GM19372 (cell line): Measurements from ENCODE around the gene SPECC1L.

ENCODE experiments used
- ATAC-seq: cut with Tn5 transposase; IDR thresholded peaks from one replicate; pipeline ENCODE4 v1.9.1; 2021; ENCODE audit warnings: mild to moderate bottlenecking, low read depth, moderate library complexity; ENCODE audit not compliant: unreplicated experiment

The SPECC1L gene

DNA sequence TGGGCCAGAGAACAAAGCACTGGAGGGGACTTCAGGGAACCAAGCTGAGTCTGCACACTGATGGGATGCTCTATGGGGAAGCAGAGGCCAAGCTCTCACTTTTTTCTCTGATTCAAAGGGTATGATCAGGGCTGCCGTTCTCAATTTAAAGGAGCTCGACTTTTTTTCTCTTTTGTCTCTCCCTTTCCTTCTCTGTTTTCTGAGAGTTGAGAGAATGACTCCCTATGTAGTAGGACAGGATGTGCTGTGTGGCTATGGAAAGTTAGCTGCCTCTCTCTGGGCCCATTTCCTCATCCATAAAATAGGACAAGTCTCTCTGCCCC is 164.7 kb downstream of the SPECC1L start:
- ATAC-seq: no peak

DNA sequence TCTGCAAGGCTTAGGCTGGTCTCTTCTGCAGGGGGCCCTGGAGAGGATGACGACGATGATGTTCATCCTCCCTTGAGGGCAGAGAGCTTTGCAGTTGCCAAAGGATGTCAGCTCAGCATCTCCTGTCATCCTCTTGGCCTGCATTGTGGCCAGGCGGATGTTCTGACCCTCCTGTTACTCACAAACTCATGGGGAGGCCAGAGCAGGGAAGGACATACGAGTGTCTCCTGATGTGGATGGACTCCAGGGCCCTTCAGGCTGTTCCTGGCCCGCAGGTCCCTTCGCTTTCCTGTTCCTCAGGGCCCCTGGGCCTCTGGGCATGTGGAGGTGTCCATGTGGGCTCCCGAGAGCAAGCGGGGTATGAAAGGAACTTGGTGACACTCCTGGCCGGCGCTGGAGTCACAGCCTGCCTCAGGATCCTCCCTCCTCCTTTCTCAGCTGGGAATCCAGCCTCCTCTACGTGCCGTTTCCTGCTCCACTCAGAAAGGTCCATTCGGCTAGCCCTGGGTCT is 165.3 kb downstream of the SPECC1L start:
- no peak for ATAC-seq

DNA sequence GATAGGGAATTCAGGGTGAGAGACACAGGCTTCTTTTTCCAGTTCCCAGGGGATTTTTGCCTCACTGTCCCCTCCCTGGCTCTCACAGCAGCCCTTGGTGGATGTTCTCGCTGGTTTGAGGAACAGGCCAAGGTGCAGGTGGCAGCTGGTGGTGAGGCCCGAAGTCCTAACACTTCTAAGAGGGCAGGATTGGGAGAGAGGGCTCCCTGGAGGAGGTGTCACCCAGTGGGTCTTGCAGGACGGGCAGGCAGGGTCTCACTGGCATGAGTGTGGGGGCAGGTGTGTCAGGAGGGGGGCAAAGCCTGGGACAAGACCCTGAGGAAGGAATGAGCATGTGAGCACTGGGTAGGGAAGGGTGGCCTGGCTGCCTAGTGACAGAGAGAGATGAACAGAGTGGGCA is 165.9 kb downstream of the SPECC1L start:
- no peak for ATAC-seq

DNA sequence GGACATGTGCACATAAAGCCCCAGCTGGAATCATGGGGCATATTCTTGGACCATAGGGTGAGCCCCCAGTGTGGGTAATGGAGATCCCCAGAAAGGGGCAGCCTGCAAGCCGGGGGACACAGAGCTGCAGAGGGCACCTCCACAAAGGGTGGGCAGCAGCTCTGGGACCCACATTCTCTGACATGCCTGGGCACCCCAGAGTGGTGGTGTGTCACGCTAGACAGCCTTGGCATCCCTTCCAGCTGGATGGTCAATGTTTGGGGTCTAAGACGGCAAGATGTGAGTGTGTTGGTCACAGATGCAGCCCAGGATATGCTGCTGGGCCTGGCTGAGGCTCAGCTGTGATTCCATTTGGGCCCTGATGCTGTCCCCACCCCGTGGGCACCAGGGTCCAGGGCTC is 166.5 kb downstream of the SPECC1L start:
- ATAC-seq: no peak

DNA sequence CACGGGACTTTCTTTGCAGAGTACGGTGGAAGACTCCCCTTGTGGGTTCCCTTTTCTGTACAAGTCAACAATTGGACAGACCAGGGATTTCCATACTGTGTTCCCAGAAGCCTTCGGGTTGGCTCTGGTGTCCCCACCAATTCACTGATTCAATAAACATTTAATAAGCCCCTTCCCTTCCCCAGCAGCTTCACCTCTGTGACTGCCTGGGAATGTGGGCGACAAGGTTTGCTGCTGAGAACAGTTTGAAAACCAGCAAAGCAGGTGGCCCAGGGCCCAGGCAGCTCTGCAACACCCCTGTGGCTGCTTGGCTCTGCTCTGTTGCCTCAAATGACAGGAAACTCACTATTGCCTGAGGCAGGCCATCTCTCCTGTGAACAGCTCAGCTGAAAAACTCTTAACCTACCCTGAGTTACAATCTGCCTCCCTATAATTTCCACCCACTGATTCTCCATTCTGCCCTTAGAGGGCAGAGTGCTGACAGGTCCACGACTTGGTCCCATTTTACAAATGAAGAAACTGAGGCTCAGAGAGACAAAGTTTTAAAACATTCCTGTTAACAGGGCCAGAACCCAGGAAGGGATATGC is 167.2 kb downstream of the SPECC1L start:
- no peak for ATAC-seq

DNA sequence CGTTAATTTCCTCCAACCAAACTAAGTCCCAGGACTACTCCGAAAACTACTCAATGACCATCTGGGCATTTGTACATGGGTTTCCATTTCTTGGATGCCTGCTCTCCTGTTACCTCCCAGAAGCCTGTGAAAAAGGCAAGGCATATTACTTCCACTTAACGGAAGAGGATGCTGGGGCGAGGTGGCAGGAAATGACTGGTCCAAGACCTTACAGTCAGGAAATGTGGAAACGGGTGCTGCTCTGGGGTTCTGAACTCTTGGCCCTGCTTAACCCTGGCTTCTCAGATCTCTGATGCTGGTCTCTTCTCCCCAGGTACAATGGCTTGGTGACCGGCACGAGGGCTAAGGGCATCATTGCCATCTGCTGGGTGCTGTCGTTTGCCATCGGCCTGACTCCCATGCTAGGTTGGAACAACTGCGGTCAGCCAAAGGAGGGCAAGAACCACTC is 169.7 kb downstream of the SPECC1L start:
- no peak for ATAC-seq

DNA sequence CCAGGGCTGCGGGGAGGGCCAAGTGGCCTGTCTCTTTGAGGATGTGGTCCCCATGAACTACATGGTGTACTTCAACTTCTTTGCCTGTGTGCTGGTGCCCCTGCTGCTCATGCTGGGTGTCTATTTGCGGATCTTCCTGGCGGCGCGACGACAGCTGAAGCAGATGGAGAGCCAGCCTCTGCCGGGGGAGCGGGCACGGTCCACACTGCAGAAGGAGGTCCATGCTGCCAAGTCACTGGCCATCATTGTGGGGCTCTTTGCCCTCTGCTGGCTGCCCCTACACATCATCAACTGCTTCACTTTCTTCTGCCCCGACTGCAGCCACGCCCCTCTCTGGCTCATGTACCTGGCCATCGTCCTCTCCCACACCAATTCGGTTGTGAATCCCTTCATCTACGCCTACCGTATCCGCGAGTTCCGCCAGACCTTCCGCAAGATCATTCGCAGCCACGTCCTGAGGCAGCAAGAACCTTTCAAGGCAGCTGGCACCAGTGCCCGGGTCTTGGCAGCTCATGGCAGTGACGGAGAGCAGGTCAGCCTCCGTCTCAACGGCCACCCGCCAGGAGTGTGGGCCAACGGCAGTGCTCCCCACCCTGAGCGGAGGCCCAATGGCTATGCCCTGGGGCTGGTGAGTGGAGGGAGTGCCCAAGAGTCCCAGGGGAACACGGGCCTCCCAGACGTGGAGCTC is 170.2 kb downstream of the SPECC1L start:
- ATAC-seq: no peak

DNA sequence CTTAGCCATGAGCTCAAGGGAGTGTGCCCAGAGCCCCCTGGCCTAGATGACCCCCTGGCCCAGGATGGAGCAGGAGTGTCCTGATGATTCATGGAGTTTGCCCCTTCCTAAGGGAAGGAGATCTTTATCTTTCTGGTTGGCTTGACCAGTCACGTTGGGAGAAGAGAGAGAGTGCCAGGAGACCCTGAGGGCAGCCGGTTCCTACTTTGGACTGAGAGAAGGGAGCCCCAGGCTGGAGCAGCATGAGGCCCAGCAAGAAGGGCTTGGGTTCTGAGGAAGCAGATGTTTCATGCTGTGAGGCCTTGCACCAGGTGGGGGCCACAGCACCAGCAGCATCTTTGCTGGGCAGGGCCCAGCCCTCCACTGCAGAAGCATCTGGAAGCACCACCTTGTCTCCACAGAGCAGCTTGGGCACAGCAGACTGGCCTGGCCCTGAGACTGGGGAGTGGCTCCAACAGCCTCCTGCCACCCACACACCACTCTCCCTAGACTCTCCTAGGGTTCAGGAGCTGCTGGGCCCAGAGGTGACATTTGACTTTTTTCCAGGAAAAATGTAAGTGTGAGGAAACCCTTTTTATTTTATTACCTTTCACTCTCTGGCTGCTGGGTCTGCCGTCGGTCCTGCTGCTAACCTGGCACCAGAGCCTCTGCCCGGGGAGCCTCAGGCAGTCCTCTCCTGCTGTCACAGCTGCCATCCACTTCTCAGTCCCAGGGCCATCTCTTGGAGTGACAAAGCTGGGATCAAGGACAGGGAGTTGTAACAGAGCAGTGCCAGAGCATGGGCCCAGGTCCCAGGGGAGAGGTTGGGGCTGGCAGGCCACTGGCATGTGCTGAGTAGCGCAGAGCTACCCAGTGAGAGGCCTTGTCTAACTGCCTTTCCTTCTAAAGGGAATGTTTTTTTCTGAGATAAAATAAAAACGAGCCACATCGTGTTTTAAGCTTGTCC is 171.0 kb downstream of the SPECC1L start:
- ATAC-seq: no peak

DNA sequence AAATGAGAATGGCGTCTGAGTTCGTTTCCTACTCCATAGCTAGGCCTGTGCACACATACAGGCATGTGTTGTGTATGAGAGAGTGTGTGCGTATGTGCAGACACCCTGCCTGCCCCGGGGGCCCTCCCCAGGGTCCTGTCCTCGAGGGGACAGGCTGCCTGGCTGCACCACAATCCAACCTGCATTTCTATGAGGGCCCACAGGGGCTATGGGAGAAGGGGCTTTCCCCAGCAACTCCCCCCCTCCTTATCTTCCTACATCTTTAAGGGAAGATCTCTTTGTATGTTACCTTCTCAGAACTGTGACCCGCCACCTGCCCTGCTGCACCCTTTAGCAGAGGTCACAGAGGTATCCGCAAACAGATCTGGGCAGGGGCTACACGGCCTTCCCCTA is 171.7 kb downstream of the SPECC1L start:
- ATAC-seq: no peak

DNA sequence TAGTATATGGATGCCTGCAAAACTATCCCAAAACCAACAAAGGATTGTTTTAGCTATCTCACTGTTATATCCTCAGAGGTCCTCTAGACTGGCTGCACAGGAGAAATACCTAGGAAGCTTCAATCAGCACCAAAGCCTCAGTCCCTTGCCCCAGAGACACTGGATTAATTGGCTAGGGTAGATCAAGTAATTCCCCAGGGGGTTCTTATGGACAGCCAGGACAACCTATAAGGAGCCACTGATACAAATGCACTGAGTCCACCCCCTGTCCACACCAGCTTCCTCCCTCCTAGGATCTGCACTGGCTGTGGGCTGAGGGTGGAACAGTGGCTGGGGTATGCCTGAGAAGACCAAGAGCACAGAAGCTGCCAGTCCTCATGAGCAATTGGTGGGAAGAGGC is 173.0 kb downstream of the SPECC1L start:
- no peak for ATAC-seq

DNA sequence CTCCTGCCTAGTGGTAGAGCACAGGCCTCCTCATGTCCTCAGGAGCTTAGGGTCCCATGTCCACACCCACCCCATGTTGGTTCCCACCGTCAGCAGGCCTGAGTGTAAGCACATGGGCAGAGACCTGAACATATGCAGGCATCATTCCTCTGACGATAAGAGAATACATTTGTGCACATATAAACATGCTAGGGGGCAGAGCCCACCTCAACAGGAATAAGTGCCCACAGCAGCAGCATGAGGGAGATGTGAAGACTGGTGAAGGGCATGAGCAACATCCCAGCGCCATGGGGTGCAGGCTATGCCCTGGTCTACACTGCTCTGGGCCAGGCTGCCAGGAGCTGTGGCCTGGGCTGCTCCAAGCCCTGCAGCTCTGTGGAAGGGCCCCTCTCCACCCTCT is 173.6 kb downstream of the SPECC1L start:
- no peak for ATAC-seq

DNA sequence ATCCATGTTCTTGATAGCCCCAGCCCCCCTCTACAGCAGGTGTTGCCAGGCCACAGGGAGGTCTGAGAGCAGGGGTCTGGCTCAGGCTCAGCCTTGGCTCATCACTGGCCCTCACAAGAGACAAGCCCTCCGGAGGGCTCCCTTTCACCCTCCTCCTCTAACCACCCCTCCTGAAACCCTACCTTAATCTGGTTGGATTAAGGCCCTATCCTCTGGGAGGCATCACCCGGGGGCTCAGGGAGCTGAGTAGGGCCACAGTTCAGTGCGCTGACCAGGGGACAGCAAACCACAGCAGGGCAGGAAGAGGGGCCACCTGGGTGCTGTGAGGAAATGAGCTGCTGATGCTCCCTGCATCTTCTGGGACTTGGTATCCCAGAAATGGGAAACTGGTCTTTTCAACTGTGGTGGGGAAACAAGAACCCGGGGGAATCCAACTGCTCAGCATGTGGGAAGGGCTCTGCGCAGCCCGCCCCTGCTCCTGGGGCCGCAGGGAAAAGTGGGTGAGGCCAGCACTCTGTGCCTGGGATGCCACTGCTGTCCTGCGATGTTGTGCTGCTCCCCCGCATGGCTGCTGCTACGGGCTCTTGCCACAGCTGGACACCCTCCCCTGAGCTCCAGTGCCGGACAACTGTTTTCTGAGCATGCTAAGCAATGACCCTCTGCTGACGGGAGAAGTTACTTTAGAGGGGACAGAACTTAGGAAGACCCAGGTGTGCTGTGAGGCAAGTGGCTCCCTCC is 174.3 kb downstream of the SPECC1L start:
- ATAC-seq: no peak

DNA sequence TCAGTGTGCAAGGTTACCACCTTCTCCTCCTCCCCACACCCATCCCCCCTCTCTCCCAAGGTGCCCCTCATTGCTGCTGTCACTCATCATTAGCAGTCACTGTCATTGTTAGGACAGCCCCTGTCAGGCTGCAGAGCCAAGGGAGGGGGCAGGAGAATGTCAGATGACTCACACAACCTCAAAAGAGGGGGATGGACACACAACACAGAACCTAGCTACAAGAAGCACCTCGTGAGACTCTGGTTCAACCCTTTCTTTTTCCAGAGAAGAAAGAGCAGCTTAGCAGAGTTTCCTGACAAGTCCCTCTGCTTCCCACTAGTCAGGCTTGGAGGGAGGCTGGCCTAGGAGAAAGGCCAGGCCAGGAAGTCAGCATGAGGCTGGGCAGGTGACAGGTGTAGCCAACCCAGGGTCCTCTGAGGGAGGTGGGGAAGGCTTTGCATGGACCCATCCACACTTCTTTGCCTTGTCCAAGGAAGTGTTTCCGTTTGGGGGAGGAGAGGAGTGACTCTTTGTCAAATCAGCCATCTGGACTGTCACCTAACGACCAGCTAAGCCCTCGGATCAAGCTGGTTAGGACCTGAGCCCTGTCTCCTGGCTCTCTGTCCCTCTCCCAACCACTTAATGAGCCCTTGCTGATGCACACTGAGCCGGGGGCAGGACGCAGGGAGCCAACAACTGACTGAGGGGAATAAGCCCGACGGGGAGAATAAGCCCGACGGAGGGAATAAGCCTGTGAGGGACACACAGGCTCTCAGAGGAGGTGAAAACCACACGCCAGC is 175.0 kb downstream of the SPECC1L start:
- no peak for ATAC-seq

DNA sequence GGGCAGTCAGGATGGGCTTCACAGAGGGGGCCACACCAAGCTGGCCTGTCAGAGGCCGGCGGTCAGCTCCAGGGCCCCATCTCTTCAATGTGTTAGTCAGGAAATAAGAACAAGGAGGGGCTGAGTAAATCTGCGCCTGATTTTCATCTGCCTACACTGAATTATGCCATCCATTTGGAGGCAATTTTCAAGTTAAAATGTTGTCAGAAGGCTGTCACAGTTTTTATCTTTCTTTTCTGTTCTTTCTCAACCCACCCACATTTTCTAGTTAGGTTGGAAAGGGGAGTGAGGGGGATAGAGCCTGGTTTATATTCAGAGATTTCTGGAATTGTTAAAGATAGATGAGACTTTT is 175.6 kb downstream of the SPECC1L start:
- no peak for ATAC-seq

DNA sequence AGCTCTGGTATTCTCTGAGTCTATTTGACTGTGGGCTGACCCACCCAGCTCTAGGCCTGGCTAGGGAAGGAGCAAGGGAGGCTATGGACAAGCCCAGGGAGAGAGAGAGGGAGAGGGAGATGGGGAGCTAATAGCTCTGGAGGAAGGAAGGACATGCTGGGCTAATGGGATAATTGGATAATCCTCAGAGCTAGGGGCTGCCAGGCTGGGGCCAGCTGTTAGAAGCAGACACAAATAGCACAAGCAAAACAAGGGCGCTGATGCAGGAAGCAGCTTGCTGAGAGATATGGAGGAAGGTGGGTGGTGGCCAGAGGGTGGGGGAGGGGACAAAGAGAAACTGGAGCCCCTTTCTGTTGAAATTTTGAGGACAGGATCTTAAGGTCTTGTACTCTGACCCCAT is 180.0 kb downstream of the SPECC1L start:
- ATAC-seq: no peak

DNA sequence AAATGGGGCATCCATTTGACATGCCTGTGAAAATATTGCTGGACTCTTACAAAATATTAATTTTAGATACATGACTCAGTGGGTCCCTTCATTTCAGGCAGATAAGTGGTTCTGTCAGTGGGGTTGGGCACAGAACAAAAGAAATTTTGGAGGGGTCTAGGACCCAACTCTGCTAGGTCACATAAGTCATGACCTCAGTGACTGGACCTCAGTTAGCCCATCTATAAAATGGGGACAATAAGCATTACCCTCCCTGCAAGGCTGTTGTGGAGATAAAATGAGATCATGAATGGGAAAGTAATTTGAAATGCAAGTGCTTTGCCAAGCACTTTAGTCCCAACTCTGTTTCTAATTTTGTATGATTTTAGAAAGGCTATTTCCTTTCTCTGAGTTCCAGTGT is 180.5 kb downstream of the SPECC1L start:
- no peak for ATAC-seq

DNA sequence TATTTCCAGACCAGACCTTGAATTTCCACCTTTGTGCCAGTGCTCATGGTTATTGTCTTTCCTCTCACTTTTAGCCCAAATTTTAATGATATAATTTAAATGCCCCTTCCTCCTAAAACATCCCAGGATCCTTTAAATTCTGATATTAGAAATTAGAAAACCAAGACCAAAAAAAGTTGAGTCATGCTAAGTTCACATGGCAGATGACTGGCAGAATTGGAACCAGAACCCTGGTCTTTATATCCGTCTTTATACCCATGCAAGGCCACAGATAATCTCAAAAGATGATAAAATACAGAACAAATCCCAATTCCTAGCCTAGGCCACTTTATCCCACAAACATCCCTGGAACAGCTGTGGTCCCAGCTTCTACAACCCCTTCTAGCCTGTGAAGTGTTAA is 183.2 kb downstream of the SPECC1L start:
- no peak for ATAC-seq

DNA sequence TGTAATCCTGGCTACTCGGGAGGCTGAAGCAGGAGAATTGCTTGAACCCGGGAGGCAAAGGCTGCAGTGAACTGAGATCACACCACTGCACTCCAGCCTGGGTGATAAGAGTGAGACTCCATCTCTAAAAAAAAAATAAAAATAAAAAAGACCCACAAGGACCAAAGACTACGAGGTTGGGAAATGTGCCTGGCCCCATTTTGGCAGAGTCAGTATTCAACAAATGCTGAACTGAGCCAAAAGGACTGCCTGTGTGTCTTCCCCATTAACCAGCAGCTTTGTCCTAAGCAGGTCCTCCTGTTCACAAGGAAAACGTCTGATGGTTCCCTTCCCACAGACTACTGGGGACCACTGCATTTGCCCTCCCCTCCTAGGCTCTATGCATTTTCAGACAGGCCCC is 184.4 kb downstream of the SPECC1L start:
- no peak for ATAC-seq

DNA sequence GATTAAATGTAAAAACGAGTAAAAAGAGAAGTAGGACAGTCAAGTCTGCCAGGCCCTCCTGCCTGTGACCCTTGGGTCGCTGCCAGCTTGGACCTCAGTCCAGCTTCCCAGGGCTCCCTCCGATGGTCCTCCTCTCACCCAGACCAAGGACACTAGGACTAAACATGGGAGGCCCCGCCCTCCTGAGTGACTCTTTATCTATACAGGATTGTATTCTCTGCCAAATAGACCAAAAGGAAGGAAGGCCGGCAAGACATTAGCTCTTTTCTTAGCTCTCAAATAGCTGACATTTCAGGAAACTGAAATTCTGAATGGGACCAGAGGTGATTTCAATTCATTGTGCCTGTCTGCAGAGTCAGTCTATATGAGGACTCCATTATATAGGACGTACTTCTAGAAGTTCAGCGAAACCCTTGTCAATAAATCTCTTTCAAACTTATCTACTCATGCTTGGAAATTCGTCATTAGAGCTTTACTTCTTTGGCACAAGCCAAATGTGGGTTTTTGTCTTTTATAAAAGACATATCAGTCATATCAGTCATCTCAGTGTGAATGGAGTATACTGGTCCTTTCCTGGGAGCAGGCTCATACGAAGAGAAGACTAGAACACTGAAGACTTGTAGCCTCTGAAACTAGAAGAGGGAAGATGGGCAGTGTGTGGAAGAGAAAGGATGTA is 185.3 kb downstream of the SPECC1L start:
- ATAC-seq: no peak
